HFF-Myc (cell line): ENCODE results near the gene HPGD.

Experiments used
- DNase-seq: peaks from one replicate; pipeline ENCODE4 v3.0.0-alpha.2; 2011; ENCODE audit warnings: low read depth; ENCODE audit errors: extremely low read depth
- H3K4me3 ChIP-seq: replicated peaks from 2 replicates; pipeline ENCODE4 v1.5.1; 2011; ENCODE audit warnings: low read depth, mild to moderate bottlenecking, control low read depth, low read length
- TF ChIP-seq, protein P1 (sequence below): IDR thresholded peaks from 2 replicates; pipeline ENCODE4 v1.5.1; 2012; ENCODE audit warnings: mild to moderate bottlenecking, low read depth, low read length, control low read depth; ENCODE audit errors: missing control alignments

The HPGD gene

DNA sequence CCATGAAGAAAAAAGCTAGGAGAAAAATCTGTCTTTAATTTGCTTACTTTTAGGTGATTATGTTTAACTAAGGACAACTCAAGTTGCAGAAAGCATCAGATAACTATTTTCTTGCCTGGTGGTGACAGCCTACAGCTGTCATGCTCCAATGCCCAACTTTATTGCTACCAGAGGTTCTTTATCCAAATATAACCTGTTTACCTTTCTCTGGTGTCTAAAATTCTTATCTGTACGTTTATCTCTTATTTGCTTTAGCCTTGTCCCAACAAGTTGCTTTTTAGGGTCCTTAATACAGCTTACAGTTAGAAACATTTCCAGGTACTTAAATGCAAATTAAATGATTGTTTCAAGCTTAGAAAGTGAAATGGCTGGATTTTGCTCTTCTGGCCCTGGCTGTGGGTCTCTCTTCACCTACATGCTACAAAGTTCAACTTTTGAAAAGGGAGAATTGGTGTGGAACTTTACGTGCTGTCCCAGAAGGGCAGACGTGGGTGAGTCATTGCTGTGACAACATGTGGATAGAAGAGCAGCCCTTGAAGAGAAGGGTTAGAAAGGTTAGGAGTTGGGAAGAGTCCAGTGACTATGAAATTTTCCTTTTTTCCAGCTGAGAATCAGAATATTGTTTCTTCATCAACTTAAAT lies 60.7 kb downstream of the HPGD start:
- H3K4me3 ChIP-seq = no peak overlapping the region
- no peak for DNase-seq
- TF ChIP-seq, protein P1, sequence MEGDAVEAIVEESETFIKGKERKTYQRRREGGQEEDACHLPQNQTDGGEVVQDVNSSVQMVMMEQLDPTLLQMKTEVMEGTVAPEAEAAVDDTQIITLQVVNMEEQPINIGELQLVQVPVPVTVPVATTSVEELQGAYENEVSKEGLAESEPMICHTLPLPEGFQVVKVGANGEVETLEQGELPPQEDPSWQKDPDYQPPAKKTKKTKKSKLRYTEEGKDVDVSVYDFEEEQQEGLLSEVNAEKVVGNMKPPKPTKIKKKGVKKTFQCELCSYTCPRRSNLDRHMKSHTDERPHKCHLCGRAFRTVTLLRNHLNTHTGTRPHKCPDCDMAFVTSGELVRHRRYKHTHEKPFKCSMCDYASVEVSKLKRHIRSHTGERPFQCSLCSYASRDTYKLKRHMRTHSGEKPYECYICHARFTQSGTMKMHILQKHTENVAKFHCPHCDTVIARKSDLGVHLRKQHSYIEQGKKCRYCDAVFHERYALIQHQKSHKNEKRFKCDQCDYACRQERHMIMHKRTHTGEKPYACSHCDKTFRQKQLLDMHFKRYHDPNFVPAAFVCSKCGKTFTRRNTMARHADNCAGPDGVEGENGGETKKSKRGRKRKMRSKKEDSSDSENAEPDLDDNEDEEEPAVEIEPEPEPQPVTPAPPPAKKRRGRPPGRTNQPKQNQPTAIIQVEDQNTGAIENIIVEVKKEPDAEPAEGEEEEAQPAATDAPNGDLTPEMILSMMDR = no peak

DNA sequence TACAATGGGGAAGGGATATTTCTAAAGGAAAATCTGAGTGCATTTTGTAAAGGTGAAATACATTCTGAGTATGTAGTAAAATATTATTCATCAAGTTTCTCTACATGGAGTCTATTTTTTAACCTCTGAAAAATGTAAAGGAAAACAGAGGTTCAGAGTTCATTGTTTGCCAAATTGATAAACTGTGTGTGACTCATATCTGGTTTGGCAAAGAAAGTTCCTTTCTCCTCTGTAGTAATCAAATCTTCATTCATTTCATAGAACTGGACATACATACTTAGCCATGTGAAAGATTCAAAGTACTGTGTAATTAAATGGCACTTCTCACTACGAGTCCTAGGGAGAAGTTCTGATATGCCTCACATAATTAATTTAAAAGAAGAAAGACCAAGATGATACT lies 61.6 kb downstream of the HPGD start:
- no peak for DNase-seq
- TF ChIP-seq, protein P1 = no peak
- H3K4me3 ChIP-seq = no peak overlapping the region

DNA sequence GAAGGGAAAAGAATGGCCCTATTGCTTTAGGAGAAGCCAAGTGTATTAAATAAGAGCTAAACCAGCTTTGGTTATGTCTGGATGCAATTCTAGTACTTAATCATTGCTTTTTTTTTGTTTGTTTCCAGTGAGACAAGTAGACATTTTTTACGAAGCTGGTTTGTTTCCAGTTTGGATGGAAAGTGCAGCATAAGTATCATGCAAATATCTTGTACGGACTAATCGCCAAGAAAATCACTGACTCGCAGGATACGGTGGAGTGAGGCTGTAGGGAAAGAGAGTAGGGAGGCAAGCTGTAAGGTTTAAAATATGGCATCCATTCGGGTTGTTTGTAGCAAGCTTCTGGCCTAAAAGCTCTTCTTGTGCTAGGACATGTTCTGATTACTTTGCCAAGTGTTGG lies 64.8 kb downstream of the HPGD start:
- no peak overlapping the region for H3K4me3 ChIP-seq
- TF ChIP-seq, protein P1 = no peak
- no peak for DNase-seq

DNA sequence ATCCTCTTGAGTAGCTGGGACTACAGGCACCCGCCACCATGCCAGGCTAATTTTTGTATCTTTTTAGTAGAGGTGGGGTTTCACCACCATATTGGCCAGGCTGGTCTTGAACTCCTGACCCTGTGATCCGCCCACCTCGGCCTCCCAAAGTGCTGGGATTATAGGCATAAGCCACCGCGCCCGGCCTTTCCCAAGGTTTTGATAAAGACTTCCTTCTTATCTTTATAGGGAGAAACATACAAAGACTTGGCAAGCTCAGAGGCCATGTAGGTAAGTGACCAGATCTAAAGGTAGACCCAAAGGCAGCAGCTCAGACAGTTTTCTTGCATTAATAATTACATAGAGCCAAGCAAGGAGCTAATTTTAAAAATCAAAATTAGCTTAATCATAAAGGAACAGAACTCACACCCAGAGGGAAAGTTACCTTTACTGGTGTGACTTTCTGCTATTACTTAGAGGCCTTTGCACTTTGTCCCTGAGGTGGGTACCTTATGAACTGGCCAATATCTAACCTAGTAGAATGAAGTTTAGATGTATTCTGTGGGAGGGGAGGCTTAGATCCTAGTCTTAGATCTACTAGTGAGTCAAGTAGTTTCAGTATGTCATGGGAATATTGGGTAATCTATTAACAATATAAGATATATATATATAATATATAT lies 67.3 kb downstream of the HPGD start:
- DNase-seq = no peak
- no peak overlapping the region for H3K4me3 ChIP-seq
- TF ChIP-seq, protein P1 = no peak

DNA sequence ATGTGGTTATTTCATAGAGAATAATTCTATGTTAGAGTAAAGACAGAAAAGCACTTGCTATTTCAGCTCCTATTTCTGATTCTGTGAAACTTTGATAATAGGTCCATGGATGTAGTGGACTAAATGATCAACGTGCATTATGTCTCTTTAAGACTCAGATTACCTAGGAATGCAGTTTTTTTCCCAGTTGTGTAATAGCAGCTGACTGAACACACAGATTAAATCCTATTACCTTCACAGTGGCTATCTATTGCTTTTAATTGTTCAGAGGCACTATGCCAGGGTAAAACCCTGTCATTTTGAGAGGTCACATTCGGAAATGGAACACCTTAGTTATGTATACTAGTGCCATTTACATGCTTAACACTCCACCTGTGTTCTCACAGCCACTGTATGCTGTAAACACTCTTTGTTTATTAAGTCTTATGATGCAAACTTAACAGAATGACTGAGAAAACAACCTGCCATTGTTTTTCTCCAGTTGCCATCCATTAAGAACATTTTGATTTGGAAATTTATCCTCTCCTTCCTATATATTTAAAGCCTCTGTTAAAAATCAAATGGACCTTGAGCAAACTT lies 70.5 kb downstream of the HPGD start:
- no peak overlapping the region for H3K4me3 ChIP-seq
- TF ChIP-seq, protein P1 = no peak
- no peak for DNase-seq

DNA sequence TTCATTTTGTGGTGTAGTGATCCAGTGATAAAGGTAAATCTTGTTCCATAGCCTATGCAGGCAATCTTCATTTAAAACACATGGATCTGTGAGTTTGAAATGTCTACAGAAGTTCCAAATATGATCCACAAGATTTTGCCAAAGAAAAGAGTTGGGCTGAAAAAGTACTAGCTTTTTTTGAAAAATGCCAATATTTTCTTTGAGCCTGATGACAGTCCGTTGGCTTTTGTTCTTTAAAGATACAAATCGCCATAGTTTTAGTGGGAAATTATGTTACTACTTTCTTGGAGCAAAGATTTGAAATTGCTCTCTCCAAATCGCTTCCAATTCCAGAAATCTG lies 71.5 kb downstream of the HPGD start:
- DNase-seq = no peak
- TF ChIP-seq, protein P1 = no peak
- H3K4me3 ChIP-seq = no peak overlapping the region
